SK-N-SH treated with all-trans-retinoic acid at 6 μM for 48 hours (cell line): ENCODE data around the gene ZYG11A.

Source experiments
- BACH2 ChIP-seq: fragments of 250-450 bp; sonication (Bioruptor Pico); IDR thresholded peaks from 2 replicates; pipeline ENCODE4 v1.9.0; 2021; ENCODE audit warnings: mild to moderate bottlenecking, borderline replicate concordance
- PATZ1 ChIP-seq: fragments of 250-450 bp; sonication (Bioruptor Pico); IDR thresholded peaks from 2 replicates; pipeline ENCODE4 v1.8.0; 2020; ENCODE audit warnings: mild to moderate bottlenecking, moderate library complexity, borderline replicate concordance
- PPARA ChIP-seq: fragments of 250-450 bp; sonication (Bioruptor Pico); IDR thresholded peaks from 2 replicates; pipeline ENCODE4 v1.5.0; 2020; ENCODE audit warnings: mild to moderate bottlenecking, borderline replicate concordance
- RARB ChIP-seq: fragments of 250-450 bp; sonication (Bioruptor Pico); IDR thresholded peaks from 2 replicates; pipeline ENCODE4 v1.8.0; 2021; ENCODE audit warnings: mild to moderate bottlenecking, moderate library complexity
- TSHZ2 ChIP-seq: fragments of 250-450 bp; sonication (Bioruptor Pico); IDR thresholded peaks from 2 replicates; pipeline ENCODE4 v1.5.0; 2020; ENCODE audit warnings: mild to moderate bottlenecking, moderate library complexity
- ZFP3 ChIP-seq: fragments of 250-450 bp; sonication (Bioruptor Pico); IDR thresholded peaks from 2 replicates; pipeline ENCODE4 v1.5.0; 2020; ENCODE audit warnings: mild to moderate bottlenecking, moderate library complexity

- TF ChIP-seq PATZ1 (CRISPR knock-in tag) (no peak), ZFP3 (no peak), RARB (CRISPR knock-in tag) (no peak), BACH2 (CRISPR knock-in tag) (no peak), PPARA (CRISPR knock-in tag) (no peak), TSHZ2 (no peak)
Measured at GRCh38 chr1:52919051-52919722, 76.6 kb downstream of the ZYG11A start.
